Omental fat pad (tissue), 4 donors: ENCODE results near the gene MAN1A2. TPM values are rescaled to one million over a fixed set of nuclear protein-coding genes. Genes with fewer than 3 reads are reported as not detected.

ENCODE experiments used
- ATAC-seq: fragments of 150-250 bp; one replicate; pipeline ENCODE4 v1.9.1; 2016; ENCODE audit warnings: mild to moderate bottlenecking, moderate library complexity; ENCODE audit not compliant: low FRiP score
- DNase-seq: peaks from one replicate; pipeline ENCODE4 v3.0.0-alpha.2; 2019; ENCODE audit warnings: low spot score
- total RNA-seq, 4 donors: library from RNA; depleted of rRNA; stranded (reverse); fragments of >200 nt; gene quantifications; one replicate each; pipeline ENCODE4 v1.1.0, GENCODE V29; 2016
- TF ChIP-seq, protein P1 (sequence below), 3 donors: fragments of 450-650 bp; IDR thresholded peaks; one replicate each; pipeline ENCODE4 v1.5.1; 2016 to 2017; ENCODE audit warnings: antibody characterized with exemption in 3 of 3, mild to moderate bottlenecking in 3 of 3, moderate library complexity in 2 of 3

Gene MAN1A2
- total RNA-seq, 4 donors from 2014 or later, result 32.9 to 50.7 (median 42.1) TPM

DNA sequence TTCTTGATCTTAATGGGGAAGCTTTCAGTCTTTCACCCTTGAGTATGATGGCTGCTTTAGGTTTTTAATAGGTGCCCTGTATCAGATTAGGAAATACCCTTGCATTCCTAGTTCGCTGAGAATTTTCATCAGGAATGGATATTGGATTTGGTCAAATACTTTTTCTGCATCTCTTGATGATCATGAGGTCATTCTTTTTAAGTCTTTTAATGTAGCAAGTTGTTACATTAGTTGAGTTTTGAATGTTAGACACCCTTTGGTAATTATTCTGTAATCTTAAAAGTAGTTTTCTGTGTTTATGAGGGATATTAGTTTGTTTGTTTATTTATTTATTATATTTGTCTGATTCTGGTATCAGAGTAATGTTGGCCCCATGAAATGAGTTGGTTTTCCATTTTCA, 22.5 kb downstream of the MAN1A2 start:
- ATAC-seq, result no peak
- no peak for DNase-seq
- TF ChIP-seq, protein P1, sequence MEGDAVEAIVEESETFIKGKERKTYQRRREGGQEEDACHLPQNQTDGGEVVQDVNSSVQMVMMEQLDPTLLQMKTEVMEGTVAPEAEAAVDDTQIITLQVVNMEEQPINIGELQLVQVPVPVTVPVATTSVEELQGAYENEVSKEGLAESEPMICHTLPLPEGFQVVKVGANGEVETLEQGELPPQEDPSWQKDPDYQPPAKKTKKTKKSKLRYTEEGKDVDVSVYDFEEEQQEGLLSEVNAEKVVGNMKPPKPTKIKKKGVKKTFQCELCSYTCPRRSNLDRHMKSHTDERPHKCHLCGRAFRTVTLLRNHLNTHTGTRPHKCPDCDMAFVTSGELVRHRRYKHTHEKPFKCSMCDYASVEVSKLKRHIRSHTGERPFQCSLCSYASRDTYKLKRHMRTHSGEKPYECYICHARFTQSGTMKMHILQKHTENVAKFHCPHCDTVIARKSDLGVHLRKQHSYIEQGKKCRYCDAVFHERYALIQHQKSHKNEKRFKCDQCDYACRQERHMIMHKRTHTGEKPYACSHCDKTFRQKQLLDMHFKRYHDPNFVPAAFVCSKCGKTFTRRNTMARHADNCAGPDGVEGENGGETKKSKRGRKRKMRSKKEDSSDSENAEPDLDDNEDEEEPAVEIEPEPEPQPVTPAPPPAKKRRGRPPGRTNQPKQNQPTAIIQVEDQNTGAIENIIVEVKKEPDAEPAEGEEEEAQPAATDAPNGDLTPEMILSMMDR (IDR thresholded peaks at IDR 0.05), result no peak

DNA sequence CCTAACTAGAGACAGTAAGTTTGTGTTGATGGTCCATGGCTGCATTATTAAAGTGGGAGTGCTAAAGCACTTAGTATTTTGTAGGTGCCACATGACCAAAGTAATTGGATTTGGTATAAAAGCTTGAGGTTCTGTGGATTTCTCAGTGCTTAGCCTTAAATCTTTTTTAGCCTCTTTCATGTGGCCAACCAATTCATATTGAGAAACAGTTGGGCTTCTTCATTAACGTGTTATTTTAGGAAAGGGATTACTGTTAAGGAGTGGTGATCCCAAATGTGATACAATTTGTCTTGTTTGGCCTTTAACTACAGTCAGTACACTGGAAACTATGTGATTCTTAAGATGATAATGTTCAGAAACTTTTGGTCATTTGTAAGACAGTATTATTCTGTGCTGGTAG, 25.5 kb downstream of the MAN1A2 start:
- ATAC-seq, result no peak
- TF ChIP-seq, protein P1 (IDR thresholded peaks at IDR 0.05), result no peak
- DNase-seq, result no peak

DNA sequence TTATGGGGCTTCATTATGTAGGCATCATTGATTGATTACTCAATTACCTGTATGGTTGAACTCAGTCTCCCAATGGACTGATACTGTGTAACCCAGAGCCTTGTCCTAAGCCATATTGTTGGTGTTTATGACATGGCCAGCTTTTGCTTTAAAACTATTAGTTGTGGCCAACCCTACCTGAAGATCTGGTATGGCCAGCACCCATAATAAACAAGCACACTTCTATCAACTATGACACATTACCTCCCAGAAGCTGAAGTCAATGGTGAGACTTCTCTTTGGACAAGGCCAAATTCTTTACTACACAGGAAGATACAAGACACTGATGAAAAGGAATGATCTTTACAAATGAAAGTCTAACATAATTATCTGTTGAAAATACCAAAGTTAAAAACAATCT, 28.8 kb downstream of the MAN1A2 start:
- ATAC-seq, result no peak
- TF ChIP-seq, protein P1 (IDR thresholded peaks at IDR 0.05), result no peak
- no peak for DNase-seq

DNA sequence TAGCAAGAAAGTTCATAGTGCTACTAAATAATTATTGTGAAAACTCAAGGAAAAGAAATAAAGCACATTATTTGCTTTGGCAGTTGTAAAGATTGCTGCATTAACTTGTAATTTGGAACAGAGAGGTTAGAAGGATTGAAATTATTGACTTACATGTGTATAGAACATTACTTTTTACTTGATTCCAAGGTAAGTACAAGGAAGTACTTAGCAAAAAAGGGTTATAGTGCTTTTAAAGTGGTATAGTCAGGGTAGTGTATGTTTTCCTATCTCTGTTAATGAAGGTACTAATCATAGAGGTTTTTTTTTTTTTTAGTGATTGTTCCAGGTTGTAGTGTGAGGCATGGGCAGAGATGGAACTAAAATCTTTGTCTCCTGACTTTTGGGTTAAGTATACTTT, 29.4 kb downstream of the MAN1A2 start:
- no peak for DNase-seq
- TF ChIP-seq, protein P1 (IDR thresholded peaks at IDR 0.05), result no peak
- no peak for ATAC-seq

DNA sequence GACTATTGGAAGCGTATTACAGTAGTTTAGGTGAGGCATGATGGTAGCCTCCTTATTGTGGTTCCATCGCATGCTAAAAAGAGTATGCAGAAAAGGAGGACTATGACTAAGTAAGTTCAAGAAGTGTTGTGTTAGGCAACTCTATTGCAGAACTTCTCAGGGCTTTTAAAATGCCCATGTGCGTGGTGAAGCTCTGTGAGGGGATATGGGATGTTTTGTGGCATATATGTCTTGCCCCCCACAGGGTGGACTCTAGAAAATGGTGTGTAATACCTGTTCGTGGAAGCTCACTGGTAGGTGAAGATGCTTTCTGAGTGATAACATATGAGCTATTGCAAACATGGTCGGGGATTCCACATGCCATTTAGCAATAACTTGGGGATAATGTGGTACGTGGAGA, 31.7 kb downstream of the MAN1A2 start:
- ATAC-seq, result no peak
- TF ChIP-seq, protein P1 (IDR thresholded peaks at IDR 0.05), result no peak

DNA sequence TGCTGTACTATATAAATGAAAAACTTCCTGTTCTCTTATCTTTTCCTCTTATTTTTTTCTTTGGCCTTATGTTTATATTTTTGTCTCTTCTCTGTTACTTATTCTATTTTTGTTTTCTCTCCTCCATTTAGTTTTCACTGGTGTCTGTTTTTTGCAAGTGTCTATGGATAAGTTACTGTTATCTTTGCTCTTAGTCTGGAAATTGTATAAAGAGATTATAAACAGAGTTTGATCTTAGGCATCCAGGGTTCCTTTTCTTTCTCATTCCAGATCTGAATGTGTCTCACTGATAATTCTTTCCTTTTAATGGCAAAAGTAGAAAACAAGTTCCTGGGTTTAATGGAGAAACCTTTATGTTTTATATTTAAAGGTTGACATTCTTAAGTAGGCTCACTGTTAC, 34.5 kb downstream of the MAN1A2 start:
- no peak for DNase-seq
- ATAC-seq, result no peak
- TF ChIP-seq, protein P1 (IDR thresholded peaks at IDR 0.05), result no peak

More for the DNA sequence above, 31.7 kb downstream of the MAN1A2 start:
- no peak for DNase-seq

DNA sequence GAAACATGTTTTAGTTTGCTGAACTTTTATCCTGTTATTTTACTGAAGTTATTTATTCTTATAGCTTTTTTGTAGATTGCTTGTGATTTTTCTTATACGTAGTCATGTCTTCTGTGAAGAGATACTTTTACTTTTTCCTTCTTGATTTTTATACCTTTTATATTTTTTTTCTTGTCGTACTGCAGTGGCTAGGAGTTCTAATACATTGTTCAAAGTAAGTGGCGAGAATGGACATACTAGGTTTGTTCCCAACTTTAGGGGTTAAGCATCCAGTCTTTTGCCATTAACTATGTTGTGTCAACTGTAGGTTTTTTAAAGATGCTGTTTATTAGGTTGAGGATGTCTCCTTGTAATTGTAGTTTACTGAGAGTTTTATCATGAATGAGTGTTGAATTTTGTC, 36.3 kb downstream of the MAN1A2 start:
- ATAC-seq (no peak), DNase-seq (no peak)
- TF ChIP-seq, protein P1 (IDR thresholded peaks at IDR 0.05), result no peak
